Measurements from ENCODE around the gene AP4M1.
"Not testable (repeated sequence)": the region's sequence is repeated elsewhere in the genome, so short reads cannot be mapped to it uniquely, and the experiment has no call there.

The AP4M1 gene

GRCh38 chr7:100111156-100111555 is 9.7 kb downstream of the AP4M1 start:
- DNase-seq = no peak

DNA sequence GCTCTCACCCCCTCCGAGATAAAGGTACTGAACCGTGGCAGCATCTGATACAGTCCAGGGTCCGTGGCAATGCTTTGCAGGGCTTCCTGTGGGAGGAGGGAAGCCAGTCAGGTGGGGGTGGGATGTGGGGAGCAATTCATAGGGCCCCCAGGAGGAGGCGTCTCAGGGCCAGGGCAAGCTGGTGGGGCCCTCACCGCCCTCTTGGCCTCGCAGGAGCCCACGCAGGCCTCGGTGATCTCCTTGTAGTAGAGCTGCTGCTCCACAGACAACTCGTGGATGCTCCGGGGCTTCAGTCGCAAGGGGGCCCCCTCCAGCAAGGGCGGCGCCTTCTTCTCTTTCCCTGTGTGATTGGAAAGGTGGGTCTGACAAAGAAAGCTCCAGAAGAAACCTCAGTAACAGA is 10.5 kb downstream of the AP4M1 start:
- no peak for DNase-seq

DNA sequence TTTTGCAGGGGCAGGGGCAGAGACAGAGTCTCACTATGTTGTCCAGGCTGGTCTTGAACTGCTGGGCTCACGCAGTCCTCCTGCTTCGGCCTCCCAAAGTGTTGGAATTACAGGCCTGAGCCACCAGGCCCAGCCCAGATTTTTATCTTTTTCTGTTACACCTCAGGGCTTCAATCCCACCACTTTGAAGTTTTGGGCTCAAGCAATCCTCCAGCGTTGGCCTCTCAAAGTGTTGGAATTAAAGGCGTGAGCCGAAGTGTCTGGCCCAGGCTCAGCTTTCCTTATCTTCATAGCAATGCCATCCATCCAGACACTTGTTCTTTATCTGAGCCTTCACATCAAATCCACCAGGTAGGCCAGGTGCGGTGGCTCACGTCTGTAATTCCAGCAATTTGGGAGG is 13.6 kb downstream of the AP4M1 start:
- no peak for DNase-seq

GRCh38 chr7:100118388-100119071 is 17.1 kb downstream of the AP4M1 start:
- no peak for DNase-seq

DNA sequence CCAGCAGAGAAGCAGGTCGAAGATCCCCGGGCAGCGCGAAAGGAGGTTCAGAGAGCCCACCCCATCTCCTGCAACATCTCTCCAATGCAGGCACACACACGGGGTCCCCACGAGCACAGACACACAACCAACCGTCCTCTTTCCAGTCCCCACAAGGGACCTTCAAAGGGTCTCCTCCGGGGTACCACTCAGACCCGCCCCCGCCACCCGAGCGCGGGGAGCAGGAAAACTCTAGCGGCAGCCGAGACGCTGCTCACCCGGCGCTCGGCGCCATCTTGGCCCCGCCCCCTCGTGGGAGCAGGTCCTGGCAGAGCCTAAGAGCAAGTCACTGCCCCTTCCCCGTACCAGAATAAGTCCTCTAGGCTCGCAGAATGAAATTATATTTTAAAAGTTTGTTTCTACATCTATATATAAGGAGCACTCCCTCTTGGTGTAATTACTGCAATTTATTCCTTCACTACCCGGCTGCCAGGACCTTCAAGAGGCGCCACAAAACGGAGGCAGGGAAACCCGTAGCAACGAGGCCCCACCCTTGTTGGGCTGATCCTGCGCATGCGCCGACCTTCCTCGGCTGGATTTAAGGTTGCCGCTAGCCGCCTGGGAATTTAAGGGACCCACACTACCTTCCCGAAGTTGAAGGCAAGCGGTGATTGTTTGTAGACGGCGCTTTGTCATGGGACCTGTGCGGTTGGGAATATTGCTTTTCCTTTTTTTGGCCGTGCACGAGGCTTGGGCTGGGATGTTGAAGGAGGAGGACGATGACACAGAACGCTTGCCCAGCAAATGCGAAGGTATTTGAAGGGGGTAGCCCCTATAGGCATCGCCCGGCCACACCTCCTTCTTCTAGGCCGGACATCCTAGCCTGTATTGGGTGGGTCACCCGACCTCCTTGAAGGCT is 17.9 kb downstream of the AP4M1 start, which contains the start of the genes CNPY4 and TAF6:
CNPY4 (plus strand) TSS at position 563 of the 898 bp plus-strand sequence; CDS start at position 674, 111 bp downstream.
TAF6 (minus strand) TSS at position 287 of the 898 bp plus-strand sequence. CDS start 5,149 bp downstream, outside the sequence.
- DNase-seq = peak; percentile 98

DNA sequence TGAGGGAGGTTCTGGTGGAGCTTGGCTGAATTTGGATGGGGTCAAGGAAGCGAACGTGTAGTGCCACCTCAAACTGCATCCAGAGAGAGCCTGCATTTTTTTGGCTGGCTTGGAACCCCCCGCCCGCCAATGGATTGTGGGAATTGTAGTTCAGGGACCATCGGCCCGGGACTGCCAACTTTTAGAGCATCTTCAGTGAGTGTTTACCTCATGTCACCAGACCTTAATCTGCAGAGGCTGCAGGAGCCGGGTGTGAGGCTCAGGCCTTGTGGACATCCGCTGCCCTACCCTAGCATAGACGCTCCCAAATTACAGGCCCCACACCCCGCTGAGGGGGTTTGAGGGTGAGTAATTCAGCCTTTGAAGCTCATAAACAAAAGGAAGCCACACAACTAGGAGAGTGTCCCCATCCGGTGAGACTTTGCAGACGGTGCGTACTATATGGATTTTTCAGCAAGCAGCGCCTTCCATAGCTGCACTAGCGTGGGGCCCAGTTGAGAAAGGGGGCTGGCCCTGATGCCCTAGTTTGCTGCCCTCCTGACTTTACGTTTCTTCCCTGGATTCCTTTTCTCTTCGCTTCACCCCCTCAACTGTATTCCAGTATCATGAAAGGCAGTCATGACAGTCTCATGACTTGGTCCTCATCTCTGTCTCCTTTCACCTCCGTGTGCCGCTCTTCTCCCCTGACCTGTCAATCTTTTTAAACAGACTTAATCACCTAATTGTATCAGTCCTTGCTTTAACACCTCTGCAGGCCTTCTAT is 18.7 kb downstream of the AP4M1 start:
- DNase-seq = no peak

DNA sequence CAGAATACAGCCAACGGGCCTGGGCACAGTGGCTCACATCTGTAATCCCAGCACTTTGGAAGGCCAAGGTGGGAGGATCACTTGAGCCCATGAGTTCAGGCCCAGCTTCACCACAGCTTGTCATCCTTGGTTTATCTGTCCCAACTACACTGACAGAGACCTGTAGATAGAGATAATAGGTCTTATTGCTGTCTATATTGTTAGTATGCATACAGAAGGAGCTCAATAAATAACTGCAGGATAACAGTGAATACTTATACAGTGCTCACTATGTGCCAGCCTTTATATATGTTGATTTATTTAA is 19.2 kb downstream of the AP4M1 start:
- DNase-seq = no peak

DNA sequence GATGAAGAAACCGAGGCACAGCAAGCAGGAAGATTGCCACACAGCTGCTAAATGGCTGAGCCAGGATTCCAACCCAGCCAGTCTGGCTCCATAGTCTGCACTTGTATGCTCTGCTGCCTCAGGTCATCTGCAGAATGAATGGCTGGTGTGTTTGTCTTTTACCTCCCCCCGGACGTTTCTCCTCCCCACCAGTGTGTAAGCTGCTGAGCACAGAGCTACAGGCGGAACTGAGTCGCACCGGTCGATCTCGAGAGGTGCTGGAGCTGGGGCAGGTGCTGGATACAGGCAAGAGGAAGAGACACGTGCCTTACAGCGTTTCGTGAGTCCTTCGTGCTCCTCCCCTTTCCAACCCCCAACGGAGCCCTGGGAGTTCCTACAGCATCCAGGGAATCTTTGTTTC is 20.6 kb downstream of the AP4M1 start:
- no peak for DNase-seq

DNA sequence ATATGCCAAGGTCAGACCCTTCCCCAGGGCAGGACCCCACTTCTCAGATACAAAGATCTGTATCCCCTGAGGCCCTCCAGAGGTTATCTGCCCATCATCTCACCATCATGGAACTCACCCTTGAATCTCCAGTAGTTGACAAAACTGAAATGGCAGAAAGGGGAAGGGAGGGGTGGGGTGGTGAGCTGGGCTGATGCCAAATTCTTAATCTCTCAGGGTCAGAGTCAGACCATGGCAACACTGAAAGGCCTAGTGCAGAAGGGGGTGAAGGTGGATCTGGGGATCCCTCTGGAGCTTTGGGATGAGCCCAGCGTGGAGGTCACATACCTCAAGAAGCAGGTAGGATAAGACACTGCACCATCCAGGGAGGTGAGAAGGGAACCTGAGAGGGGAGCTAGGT is 21.1 kb downstream of the AP4M1 start:
- DNase-seq = no peak

DNA sequence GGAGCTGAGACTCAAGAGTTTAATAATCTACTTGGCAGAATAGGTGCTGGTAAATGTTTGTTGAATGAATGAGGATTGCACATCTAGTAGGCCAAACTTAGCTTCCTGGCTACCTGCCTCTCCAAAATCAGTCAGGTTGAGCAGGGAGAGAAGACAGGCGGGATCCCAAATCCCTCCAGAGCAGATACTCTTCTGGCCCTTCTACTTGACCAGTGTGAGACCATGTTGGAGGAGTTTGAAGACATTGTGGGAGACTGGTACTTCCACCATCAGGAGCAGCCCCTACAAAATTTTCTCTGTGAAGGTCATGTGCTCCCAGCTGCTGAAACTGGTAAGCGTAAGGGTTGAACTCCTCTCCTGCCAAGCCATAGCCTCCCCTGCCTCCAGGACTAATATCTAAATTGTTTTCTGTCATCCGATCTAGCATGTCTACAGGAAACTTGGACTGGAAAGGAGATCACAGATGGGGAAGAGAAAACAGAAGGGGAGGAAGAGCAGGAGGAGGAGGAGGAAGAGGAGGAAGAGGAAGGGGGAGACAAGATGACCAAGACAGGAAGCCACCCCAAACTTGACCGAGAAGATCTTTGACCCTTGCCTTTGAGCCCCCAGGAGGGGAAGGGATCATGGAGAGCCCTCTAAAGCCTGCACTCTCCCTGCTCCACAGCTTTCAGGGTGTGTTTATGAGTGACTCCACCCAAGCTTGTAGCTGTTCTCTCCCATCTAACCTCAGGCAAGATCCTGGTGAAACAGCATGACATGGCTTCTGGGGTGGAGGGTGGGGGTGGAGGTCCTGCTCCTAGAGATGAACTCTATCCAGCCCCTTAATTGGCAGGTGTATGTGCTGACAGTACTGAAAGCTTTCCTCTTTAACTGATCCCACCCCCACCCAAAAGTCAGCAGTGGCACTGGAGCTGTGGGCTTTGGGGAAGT is 23.1 kb downstream of the AP4M1 start:
- no peak for DNase-seq

DNA sequence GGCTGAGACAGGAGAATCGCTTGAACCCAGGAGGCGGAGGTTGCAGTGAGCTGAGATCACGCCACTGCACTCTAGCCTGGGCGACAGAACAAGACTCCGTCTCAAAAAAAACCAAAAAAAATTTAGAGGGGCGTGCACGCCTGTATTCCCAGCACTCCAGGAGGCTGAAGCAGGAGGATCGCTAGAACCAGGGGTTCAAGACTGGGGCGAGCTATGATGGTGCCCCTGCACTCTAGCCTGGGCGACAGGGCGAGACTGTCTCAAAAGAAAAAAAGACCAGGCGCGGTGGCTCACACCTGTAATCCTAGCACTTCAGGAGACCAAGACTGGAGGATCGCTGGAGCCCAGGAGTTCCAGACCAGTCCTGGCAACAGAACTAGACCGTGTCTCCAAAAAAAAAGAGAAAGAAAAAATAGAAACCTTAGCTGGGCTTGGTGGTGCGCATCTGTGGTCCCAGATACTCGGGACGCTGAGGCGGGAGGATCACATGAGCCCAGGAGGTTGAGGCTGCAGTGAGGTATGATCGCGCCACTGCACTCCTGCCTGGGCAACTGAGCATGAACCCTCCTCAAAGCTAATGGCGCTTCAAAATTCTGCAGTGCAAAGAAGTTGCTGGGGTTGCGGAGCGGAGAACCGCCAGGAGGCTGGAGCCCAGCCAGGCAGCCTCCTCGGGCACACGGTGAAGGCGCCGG is 24.9 kb downstream of the AP4M1 start:
- no peak for DNase-seq

DNA sequence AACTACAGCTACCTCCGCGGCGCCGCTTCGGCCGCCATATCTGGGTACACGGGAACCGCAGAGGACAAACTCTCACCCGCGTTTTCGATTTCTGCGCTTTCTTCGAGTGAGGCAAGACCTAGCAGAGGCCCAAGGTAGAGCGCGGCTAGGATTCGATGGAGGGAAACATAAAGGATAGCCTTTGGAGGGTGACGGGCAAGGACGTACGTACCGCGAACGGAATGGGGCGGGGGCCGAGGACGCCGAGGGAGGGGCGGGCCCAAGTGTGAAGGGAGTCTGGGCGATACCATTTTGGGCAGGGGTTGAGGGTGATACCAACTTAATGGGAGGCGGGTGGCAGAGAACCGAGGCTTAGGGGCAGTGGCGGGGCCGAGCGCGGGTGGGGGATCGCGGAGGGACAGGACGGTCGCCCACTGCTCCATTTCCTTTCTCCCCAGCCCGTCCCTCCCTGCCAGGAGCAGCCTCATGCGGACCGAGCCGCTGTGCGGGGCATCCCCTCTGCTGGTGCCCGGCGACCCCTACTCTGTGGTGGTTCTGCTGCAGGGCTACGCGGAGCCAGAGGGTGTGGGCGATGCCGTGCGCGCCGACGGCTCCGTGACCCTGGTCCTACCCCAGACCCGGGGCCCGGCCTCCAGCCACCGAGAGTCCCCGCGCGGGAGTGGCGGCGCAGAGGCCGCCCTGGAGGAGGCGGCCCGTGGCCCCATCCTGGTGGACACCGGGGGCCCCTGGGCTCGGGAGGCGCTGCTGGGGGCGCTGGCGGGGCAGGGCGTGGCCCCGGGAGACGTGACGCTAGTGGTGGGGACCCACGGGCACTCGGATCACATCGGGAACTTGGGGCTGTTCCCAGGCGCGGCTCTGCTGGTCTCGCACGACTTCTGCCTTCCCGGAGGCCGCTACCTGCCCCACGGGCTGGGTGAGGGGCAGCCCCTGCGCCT is 25.8 kb downstream of the AP4M1 start, which contains the start of gene MBLAC1:
MBLAC1 (plus strand) TSS at position 37 of the 935 bp plus-strand sequence; CDS start at position 466, 429 bp downstream.
- DNase-seq = peak; percentile 97

DNA sequence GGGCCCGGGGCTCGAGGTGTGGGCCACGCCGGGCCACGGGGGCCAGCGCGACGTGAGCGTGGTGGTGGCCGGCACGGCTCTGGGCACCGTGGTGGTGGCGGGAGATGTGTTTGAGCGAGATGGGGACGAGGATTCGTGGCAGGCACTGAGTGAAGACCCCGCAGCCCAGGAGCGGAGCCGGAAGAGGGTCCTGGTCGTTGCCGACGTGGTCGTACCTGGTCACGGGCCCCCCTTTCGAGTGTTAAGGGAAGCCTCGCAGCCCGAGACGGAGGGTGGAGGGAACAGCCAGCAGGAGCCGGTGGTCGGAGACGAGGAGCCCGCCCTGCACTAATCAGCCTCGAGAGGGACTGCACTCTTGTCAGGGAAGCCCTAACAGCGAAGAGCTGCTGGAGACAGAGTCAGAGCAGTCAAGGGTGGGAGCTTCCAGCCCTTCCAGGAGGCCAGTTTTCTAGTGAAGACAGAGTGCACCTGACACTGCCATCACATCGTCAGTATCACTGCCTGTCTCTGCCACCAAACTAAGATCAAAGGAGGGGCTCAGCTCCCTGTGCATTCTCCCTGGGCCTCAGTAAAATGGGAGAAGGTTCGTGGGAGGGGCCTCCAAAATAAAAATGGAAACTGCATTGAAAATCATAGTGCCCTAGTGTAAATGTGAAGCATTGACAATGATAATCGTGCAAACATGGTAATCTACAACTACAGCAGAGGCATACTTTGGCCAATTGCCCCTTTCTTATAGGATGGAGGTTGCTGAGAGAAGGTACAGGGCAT is 26.6 kb downstream of the AP4M1 start:
- DNase-seq = peak; percentile 71

DNA sequence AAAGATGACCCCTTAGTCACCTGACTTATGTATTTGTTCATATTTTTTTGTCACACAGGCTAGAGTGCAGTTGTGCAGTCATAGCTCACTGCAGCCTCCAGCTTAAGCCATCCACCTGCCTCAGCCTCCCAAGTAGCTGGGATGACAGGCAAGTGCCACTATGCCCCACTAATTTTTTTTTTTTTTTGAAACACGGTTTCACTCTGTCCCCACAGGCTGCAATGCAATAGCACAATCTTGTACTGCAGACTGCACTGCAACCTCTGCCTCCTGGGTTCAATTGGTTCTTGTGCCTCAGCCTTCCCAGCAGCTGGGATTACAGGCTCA is 27.2 kb downstream of the AP4M1 start:
- no peak for DNase-seq

DNA sequence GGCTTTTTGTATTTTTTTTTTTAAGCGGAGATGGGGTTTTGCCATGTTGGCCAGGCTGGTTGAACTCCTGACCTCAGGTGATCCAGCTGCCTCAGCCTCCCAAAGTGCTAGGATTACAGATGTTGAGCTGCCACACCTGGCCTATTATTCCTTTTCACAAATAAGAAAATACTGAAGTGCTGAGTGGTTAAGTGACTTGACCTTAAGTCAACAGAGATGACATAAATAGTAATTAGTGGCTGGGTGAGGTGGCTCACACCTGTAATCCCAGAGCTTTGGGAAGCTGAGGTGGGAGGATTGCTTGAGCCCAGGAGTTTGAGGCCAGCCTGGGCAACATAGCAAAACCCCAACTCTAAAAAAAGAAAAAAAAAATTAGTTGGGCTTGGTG is 28.8 kb downstream of the AP4M1 start:
- not testable (repeated sequence) for DNase-seq

GRCh38 chr7:100130608-100131453 is 29.4 kb downstream of the AP4M1 start:
- peak; percentile 90 for DNase-seq

- DNase-seq = no peak
These were observed 30.7 kb downstream of the AP4M1 start for GRCh38 chr7:100132126-100132525.

- DNase-seq = peak; percentile 69
These were observed 31.3 kb downstream of the AP4M1 start for GRCh38 chr7:100132697-100133151.
